ENCODE data around the gene DRD4. TPM values are rescaled to one million over a fixed set of nuclear protein-coding genes. Genes with fewer than 3 reads are reported as not detected.

The DRD4 gene
- total and polyA plus RNA-seq, 2 of the 13 experiments (the other 11 are each of a cell fraction or from before 2014, with no cell fraction given), result 0.09 to 0.13 TPM

- no peak for DNase-seq (ENCODE audit: low spot score)
- POLR2A ChIA-PET, result no interaction called here
- no peak overlapping the region for H3K27ac ChIP-seq (ENCODE audit: extremely low read length, insufficient read depth, low read length)
- no TSS peak for BruUV-seq (replicated peaks)
- peaks cover 48 to 88% of the 10 kb centered on the region in 2 experiments for H3K36me3 ChIP-seq (replicated peaks in 1 of 2; ENCODE audit: control insufficient read depth in 1 of 2, insufficient read depth in 2 of 2, low read length in 2 of 2)
- peak; percentile 79 for ATAC-seq
- H3K27me3 ChIP-seq (ENCODE audit: control insufficient read depth in 1 of 2, insufficient read depth in 2 of 2, low read length in 2 of 2), result no peaks in the 10 kb centered on the region
- no peak for TF ChIP-seq RARG (CRISPR knock-in tag; IDR thresholded peaks at IDR 0.05; ENCODE audit: low read depth)
- peak; percentile 51 for TF ChIP-seq AGO2 (optimal IDR thresholded peaks at IDR 0.05; ENCODE audit: low read depth, low read length)
- peak; percentile 35; the same call in 1 of the 2 replicates for TF ChIP-seq CTCF (CRISPR knock-in tag; IDR thresholded peaks at IDR 0.05)
- H3K4me1 ChIP-seq (ENCODE audit: insufficient read depth, low read length), result peaks cover 12% of the 10 kb centered on the region
- H2AFZ ChIP-seq (ENCODE audit: low read length), result no peak overlapping the region
- 93% methylated on average over 8 of the region's 29 CpGs for WGBS (ENCODE audit: low lambda C conversion rate)
- peaks cover 4% of the 10 kb centered on the region; the same call in 1 of the 2 replicates for H4K20me1 ChIP-seq (ENCODE audit: insufficient read depth, low read length)
- H3K4me3 ChIP-seq (replicated peaks in 1 of 3; ENCODE audit: insufficient read depth in 1 of 3, low read depth in 2 of 3, low read length in 3 of 3), result no peak overlapping the region
- H3K4me2 ChIP-seq (ENCODE audit: low read depth, low read length), result no peak overlapping the region
- FAIRE-seq, result no peak
- H3K9ac ChIP-seq (ENCODE audit: insufficient read depth, low read depth, low read length), result no peak overlapping the region
- no peaks in the 10 kb centered on the region for H3K9me3 ChIP-seq (ENCODE audit: low read length)
- peaks cover 4% of the 10 kb centered on the region for H3K79me2 ChIP-seq (ENCODE audit: insufficient read depth, low read length)
- intact Hi-C loops (cut with micrococcal nuclease; ENCODE audit: unreplicated experiment), result no loop called here
- in situ Hi-C loops (cut with HindIII; ENCODE audit: extremely low pct_ligation_motif_present, low pct_unique_long_range_greater_than_20kb), result loop anchor here (5.0 kb wide), 1 partner anchor 40 kb away; no protein-coding TSS in a partner anchor
- CTCF ChIA-PET (ENCODE audit: low intra/inter-chr PET ratio, low total read pairs), result no interaction called here
Measured at GRCh38 chr11:597166-597725, 39.8 kb upstream of the DRD4 start.

- H3K27me3 ChIP-seq (ENCODE audit: control insufficient read depth in 1 of 2, insufficient read depth in 2 of 2, low read length in 2 of 2), result no peaks in the 10 kb centered on the region
- no peak overlapping the region for H2AFZ ChIP-seq (ENCODE audit: low read length)
- ChIA-PET POLR2A (no interaction called here), CTCF (ENCODE audit: low intra/inter-chr PET ratio, low total read pairs) (no interaction called here)
- H4K20me1 ChIP-seq (ENCODE audit: insufficient read depth, low read length), result peaks cover 4% of the 10 kb centered on the region; the same call in 1 of the 2 replicates
- no peak overlapping the region for H3K4me3 ChIP-seq (replicated peaks in 1 of 3; ENCODE audit: insufficient read depth in 1 of 3, low read depth in 2 of 3, low read length in 3 of 3)
- H3K4me1 ChIP-seq (ENCODE audit: insufficient read depth, low read length), result peaks cover 12% of the 10 kb centered on the region
- no peaks in the 10 kb centered on the region for H3K9me3 ChIP-seq (ENCODE audit: low read length)
- intact Hi-C loops (cut with micrococcal nuclease; ENCODE audit: unreplicated experiment) (no loop called here), in situ Hi-C loops (cut with HindIII; ENCODE audit: extremely low pct_ligation_motif_present, low pct_unique_long_range_greater_than_20kb) (loop anchor here (5.0 kb wide), 1 partner anchor 41 kb away; no protein-coding TSS in a partner anchor)
- H3K4me2 ChIP-seq (ENCODE audit: low read depth, low read length), result no peak overlapping the region
- peaks cover 45 to 87% of the 10 kb centered on the region in 2 experiments for H3K36me3 ChIP-seq (replicated peaks in 1 of 2; ENCODE audit: control insufficient read depth in 1 of 2, insufficient read depth in 2 of 2, low read length in 2 of 2)
- FAIRE-seq (no peak), DNase-seq (ENCODE audit: low spot score) (no peak), ATAC-seq (no peak)
- 97% methylated on average over 25 of the region's 30 CpGs for WGBS (ENCODE audit: low lambda C conversion rate)
- no TSS peak for BruUV-seq (replicated peaks)
- no peak overlapping the region for H3K9ac ChIP-seq (ENCODE audit: insufficient read depth, low read depth, low read length)
- peaks cover 2% of the 10 kb centered on the region for H3K79me2 ChIP-seq (ENCODE audit: insufficient read depth, low read length)
- peak; percentile 84 for TF ChIP-seq AGO2 (optimal IDR thresholded peaks at IDR 0.05; ENCODE audit: low read depth, low read length)
- TF ChIP-seq BRD4 (CRISPR knock-in tag; IDR thresholded peaks at IDR 0.05), result no peak
- TF ChIP-seq NR0B2 (CRISPR knock-in tag; IDR thresholded peaks at IDR 0.05), result no peak
- TF ChIP-seq SETDB1 (CRISPR knock-in tag; IDR thresholded peaks at IDR 0.05; ENCODE audit: borderline replicate concordance), result no peak
- 0 out of 2 replicates have a peak, but pooled peaks have one; percentile 23 for TF ChIP-seq RBFOX2 (IDR thresholded peaks at IDR 0.05; ENCODE audit: low read depth, low read length)
- no peak overlapping the region for H3K27ac ChIP-seq (ENCODE audit: extremely low read length, insufficient read depth, low read length)
Measured at GRCh38 chr11:598005-598680, 38.9 kb upstream of the DRD4 start.

Measured in HepG2 (cell line).